GM21447 (cell line): Measurements from ENCODE around the gene KRTAP10-5.
"Not testable (repeated sequence)": the region's sequence is repeated elsewhere in the genome, so short reads cannot be mapped to it uniquely, and the experiment has no call there.

Source experiments
- ATAC-seq: cut with Tn5 transposase; IDR thresholded peaks from one replicate; pipeline ENCODE4 v1.9.1; 2021; ENCODE audit not compliant: unreplicated experiment

The KRTAP10-5 gene

GRCh38 chr21:44551340-44551961, 29.0 kb downstream of the KRTAP10-5 start, which contains the start of gene KRTAP10-2:
TSS of gene KRTAP10-2 (minus strand) at chr21:44551505. CDS start at chr21:44551458, 47 bp downstream.
- ATAC-seq, result no peak

DNA sequence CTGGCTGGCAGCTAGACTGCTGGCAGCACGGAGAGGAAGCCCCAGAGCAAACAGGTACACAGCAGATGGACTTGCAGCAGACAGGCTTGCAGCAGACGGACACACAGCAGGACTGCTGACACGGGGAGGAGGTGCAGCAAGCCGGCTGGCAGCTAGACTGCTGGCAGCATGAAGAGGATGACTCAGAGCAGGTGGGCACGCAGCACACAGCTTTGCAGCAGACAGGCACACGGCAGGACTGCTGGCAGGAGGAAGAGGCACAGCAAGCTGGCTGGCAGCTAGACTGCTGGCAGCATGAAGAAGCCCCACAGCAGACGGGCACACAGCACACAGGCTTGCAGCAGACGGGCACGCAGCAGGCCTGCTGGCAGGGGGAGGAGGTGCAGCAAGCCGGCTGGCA, 29.6 kb downstream of the KRTAP10-5 start:
- ATAC-seq, result no peak

DNA sequence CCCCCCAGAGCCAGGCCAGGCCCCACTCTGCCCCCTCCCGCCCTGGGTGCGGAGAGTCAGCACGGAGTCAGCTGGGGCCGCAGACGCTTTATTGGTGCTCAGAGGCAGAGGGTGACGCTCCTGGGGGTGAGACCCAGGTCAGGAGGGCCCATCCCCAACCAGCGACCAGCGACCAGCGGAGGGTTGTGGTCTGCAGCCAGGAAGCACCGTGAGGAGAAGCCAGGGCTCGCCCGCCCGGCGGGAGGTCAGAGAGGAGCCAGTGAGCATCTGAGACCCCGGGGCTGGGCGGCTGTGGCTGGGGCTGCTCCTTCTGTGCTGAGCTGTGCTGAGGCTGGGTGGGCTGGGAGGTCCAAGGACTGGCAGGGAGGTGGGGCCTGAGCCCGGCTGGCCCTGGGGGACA, 30.1 kb downstream of the KRTAP10-5 start:
- ATAC-seq, result not testable (repeated sequence)

DNA sequence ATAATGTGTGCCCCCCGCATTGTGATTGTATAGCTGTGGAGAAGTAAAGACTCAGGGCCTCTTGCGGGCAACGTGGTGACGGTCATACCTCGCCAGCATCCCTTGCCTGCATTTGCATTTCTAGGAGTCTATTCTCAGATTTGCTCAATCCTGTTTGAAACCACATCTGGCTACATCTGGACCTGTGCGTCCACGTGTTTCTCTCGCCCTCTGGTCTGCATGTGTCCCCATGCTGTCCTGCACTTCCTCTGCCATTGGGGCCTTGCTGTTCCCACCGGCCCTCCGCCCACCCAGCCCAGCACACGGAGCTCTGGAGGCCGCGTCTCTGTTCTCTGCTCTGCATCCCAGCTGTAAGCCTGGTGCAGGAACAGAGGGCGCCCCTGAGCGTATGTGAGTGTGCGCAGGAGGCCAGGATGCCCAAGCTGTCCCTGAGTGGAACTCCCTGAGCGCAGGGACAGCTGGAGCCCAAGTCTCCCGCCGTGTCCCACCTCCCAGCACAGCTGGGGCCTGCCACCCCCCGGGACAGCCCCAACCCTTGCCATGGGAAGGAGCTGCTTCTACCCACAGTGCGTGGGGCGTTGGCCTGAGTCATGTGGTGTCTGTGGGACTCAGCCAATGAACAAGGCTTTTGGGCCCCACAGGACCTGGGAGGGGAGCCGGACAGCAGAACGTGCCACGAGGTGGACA, 30.7 kb downstream of the KRTAP10-5 start:
- ATAC-seq, result no peak

DNA sequence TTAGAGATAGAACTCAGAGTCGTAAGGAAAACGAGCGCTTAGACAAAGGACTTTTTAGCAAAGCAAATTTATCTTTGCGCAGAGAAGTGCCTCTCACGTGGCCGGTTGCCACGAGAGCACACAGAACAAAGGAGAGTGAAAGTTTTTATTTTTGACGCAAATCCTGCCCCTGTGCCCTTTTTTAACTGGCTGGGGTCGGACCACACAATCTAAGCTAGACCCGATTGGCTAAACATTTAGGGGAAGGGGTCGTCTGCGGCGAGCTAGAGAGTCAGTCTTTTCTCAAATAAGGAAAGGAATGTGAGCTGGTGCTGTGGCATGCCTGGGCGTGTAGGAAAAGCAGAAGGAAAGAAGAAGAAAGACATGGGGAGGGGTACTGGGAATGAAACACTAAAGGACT, 31.5 kb downstream of the KRTAP10-5 start:
- ATAC-seq, result no peak

DNA sequence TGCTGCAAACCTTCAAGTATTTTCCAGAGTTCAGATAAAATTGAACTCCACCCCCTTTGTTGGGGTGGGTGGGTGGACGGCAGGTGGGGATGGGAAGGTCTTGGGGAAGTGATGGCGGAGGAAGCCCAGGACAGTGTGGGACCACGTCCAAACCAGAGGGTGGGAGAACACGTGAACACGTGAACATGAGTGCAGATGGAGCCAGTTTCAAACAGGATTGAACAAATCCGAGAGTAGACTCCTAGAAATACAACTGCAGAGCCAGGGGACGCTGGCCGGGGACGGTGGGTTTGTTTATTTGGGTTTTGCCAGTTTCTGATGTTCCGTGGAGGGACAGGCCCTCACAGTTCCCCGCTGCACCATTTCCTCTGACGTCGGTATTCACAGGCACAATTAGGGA, 32.0 kb downstream of the KRTAP10-5 start:
- ATAC-seq, result no peak

DNA sequence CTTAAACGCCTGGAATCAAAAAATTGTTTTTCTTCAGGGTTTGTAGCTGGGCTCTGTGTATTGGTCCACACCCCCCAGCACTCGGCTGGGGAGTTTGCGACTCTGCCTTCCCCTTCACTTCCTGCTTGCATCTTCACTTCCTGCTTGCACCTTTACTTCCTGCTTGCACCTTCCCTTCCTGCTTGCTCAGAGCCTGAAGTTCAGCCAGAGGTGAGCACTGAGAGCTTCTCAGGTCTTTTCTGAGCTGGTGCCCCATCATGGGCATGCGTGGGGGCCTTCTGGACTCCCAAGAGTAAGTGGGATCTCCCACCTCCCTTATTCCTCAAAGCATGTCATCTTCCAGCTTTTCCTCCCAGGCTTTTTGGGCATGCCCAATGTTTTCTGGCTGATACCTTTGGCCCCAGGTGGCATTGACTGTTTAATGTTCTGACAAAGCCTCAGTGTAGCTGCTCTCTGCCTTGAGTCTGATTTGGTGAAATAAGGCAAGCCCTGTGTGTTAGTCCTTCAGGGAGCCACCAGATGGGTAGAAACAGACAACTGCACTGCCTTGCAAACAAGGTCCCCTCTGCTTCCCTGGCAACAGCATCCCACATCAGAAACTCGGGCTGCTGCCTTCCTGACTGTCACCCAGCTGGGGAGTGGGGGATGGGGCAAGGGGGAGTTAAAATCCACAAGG, 32.6 kb downstream of the KRTAP10-5 start:
- no peak for ATAC-seq

- no peak for ATAC-seq
These were observed 35.8 kb downstream of the KRTAP10-5 start for GRCh38 chr21:44544566-44544965.

- ATAC-seq, result no peak
These were observed 37.7 kb downstream of the KRTAP10-5 start for GRCh38 chr21:44542716-44543115.

- no peak for ATAC-seq
These were observed 39.6 kb downstream of the KRTAP10-5 start for GRCh38 chr21:44540741-44541288.

DNA sequence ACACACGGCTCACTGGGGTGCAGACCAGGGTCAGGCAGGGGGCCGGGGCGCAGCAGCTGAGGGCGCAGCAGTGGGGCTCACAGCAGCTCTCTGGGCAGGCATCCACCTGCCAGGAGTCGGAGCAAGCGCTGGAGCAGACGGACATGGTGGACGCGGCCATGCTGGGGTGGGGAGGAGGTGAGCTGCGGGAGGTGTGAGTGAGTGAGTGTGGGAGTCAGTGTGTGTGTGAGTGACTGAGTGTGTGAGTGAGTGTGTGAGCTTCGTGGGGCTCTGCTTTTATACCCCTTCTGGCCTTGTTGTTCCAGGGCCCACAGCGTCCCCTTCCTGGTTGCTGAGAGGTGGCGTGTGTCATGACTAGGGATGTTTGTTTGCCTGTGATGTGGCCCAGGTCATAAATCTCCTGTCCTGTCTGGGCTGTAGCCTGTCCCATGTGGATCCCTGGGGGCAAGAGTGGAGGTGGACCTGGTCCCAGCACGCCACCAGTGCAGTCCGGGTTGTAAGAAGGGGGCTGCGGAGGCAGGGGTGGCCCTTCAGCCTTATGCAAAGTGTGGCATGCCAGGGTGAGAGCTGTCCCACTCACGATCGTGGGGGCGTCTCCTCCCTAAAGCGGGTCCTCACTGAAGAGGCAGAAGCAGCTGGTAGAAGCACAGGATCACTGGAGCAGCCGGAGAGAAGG, 40.3 kb downstream of the KRTAP10-5 start, which contains the start of gene KRTAP10-1:
Gene KRTAP10-1, minus strand, starts transcription at position 205 of the 676 bp plus-strand sequence. Its CDS starts 45 bp downstream, at position 160.
- no peak for ATAC-seq

GRCh38 chr21:44539046-44539445, 41.4 kb downstream of the KRTAP10-5 start:
- no peak for ATAC-seq

DNA sequence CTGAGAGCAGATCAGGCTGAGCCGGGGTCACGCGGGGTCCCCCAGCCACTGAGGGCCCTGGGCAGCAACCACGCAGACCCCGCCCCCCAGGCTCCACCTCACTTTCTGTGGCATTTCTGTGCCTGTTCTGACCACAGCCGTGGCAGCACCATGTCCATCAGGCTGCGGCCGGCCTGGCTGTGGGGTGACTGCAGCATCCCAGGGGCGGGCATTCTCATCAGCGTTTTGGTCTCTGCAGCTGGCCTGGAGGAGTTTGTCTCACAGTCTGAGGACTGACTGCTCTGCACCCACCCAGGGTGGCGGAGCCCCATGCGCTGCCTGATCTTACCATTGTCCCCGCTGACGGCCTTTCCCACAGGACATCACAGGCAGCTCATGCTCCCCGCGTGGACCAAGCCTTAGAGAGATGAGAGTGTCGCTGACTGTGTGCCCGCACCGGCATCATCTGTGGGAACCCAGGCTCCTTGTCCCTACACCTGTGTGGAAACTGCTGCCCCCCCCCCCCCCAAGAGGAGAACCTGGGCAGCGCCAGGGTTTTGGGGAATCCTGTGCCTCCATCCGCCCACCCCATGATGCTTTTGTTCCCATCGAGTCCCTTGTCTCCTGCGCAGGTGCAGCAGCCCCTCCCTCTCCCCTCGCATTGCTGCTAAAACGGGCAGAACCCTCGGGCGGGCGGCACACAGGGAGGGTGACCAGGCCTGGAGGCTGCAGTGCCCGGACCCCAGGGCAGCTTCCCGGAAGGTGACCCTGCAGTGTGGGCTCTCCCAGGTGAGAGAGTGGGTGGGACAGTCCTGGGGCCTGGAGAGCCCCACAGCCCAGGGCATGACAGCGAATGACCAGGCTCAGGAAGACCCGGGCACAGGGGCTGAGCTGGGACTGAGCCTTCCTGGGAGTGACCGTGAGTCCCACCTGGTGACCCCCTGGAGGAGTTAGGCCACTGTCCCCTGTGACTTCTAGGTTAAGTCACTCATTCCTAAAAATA, 42.2 kb downstream of the KRTAP10-5 start:
- ATAC-seq, result no peak

DNA sequence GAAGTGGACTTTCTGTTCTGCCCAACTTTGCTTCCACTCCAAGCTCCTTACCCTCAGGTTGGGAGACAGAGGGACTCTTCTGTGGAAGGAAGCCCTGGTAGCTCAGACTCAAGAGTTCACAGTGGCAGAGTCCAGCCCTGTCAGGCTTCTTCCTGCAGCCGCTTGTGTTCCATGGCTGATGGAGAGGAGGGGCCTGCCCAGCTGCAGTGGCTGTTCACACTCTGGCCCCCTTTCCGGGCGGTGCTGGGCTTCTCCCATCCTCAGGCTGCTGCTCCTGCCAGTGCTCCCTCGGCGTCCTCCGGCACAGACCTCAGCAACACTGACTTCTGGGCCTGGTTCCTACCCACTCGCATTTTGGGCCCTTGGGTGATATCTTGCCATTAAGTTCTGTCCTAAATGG, 44.4 kb downstream of the KRTAP10-5 start:
- no peak for ATAC-seq

DNA sequence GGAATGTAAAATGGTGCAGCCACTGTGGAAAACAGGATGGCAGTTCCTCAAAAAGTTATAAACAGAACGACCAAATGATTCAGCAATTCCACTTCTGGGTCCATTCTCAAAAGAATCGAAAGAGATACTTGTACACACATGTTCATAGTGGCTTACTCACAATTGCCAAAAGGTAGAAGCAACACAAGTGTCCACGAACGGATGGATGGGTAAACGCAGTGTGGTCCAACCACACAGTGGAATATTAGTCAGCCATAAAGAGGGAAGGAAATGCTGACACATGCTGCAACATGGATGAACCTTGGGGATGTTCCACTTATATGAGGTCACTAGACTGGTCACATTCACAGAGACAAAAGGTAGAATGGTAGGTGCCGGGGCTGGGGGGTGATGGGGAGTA, 45.7 kb downstream of the KRTAP10-5 start:
- no peak for ATAC-seq

DNA sequence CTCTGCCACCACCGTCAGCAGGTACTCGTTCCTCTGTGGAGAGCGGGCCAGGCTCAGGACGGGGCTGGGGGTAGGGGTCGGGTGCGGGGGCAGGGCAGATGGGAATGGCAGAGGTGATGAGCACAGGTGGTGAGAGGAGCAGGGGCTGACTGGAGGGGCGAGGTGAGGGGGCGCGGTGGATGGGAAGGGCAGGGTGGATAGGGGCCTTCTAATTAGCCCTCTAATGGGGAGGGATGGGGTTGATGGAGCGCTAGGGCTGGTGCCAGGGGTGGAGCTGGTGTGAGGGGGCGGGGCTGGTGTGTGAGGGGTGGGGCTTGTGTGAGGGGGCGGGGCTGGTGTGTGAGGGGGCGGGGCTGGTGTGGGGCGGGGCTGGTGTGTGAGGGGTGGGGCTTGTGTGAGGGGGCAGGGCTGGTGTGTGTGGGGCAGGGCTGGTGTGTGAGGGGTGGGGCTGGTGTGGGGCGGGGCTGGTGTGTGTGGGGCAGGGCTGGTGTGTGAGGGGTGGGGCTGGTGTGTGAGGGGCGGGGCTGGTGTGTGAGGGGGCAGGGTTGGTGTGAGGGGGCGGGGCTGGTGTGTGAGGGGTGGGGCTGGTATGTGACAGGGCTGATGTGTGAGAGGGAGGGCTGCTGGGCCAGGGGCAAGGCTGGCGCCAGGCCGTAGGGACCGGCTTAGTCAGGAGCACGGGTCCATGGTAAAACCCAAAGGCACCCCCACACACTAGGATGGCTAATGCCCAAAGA, 46.3 kb downstream of the KRTAP10-5 start:
- no peak for ATAC-seq

- ATAC-seq, result no peak
These were observed 47.1 kb downstream of the KRTAP10-5 start for GRCh38 chr21:44533121-44533890.

DNA sequence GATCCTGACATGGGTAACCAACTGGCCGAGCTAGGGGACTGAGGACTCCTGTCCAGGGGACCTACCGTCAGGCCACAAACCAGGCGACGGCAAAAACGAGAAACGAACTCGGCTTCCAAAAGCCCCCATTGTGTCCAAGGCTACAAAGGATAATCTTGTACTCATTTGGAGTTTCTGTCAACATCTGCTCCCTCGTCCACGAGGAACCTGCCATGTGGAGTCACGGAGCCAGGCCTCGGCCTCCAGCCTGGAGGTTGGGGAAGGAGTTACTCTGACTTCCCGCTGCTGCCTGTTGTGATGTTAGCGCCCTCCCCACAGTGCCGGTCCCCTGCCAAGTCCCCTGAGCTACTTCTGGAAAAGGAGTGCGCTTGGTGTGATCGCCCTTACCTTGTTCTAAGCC, 47.7 kb downstream of the KRTAP10-5 start:
- ATAC-seq, result no peak
